ENCODE data around the gene ZNF532.

DNA sequence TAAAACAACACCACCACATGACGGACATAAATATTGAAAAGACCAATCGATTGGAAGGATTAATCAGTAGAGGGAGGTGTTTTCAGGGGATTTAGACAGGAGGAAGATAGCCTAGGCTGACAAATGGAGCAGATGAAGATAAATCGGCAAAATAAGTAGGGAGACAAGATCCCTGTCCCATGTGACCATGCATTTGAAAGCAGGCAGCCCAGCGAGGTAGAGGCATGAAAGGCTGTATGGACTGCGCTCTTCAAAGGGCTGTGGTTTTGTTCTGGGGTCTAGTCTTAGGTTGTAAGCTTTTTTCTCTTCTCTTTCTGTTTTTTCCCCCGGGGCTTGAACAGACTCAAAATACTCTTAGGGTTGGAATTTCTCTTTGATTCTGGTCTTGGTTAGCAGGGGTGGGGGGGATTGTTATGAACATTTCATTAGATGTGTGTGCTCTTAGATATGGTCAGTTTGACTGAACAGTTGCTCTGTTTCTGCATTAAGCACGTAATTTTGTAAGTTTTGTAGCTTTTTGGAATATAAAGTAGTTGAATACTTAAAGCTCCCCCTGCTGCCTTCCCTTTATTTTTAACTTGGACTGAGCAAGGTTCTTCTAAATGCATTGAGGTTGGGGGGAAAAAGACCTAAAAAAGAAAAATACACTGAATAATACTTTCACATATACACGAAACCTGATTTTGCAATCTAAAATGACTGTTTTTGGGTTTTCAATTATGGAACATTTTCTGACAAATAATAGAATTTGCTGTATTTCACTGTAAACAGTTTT, 32.2 kb downstream of the ZNF532 start:
- TF ChIP-seq, protein P1, sequence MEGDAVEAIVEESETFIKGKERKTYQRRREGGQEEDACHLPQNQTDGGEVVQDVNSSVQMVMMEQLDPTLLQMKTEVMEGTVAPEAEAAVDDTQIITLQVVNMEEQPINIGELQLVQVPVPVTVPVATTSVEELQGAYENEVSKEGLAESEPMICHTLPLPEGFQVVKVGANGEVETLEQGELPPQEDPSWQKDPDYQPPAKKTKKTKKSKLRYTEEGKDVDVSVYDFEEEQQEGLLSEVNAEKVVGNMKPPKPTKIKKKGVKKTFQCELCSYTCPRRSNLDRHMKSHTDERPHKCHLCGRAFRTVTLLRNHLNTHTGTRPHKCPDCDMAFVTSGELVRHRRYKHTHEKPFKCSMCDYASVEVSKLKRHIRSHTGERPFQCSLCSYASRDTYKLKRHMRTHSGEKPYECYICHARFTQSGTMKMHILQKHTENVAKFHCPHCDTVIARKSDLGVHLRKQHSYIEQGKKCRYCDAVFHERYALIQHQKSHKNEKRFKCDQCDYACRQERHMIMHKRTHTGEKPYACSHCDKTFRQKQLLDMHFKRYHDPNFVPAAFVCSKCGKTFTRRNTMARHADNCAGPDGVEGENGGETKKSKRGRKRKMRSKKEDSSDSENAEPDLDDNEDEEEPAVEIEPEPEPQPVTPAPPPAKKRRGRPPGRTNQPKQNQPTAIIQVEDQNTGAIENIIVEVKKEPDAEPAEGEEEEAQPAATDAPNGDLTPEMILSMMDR (conservative IDR thresholded peaks at IDR 0.05) = no peak
- TF ChIP-seq EZH2 (IDR thresholded peaks at IDR 0.05; ENCODE audit: low read depth) = no peak
